HepG2 (cell line): ENCODE results near the gene PROCR. TPM values are rescaled to one million over a fixed set of nuclear protein-coding genes. Genes with fewer than 3 reads are reported as not detected.

Experiments used
- ATRX ChIP-seq: sonication (generic); formaldehyde crosslinking; IDR thresholded peaks from 2 replicates; pipeline ENCODE4 v1.4.0; 2020; ENCODE audit warnings: missing genetic modification reagents, borderline replicate concordance
- CHD2 ChIP-seq: IDR thresholded peaks from 2 replicates; pipeline ENCODE4 v1.6.1; 2011; ENCODE audit warnings: low read depth, low read length, improper control_type of control experiment
- FOXJ3 ChIP-seq: sonication (generic); formaldehyde crosslinking; IDR thresholded peaks from 2 replicates; pipeline ENCODE4 v1.4.0; 2020; ENCODE audit warnings: missing genetic modification reagents, mild to moderate bottlenecking, borderline replicate concordance
- GZF1 ChIP-seq: sonication (generic); formaldehyde crosslinking; IDR thresholded peaks from 2 replicates; pipeline ENCODE4 v1.5.1; 2020; ENCODE audit warnings: mild to moderate bottlenecking, missing genetic modification reagents
- KDM3A ChIP-seq: IDR thresholded peaks from 2 replicates; pipeline ENCODE4 v1.6.1; 2018; ENCODE audit warnings: low read depth, missing compliant biosample characterization
- MIER2 ChIP-seq: IDR thresholded peaks from 2 replicates; pipeline ENCODE4 v1.6.1; 2016; ENCODE audit warnings: missing biosample characterization, missing genetic modification reagents
- NFIB ChIP-seq: sonication (generic); formaldehyde crosslinking; IDR thresholded peaks from 2 replicates; pipeline ENCODE4 v1.9.0; 2021; ENCODE audit warnings: missing genetic modification reagents, mild to moderate bottlenecking, borderline replicate concordance
- POLR2G ChIP-seq: fragments of 200-400 bp; formaldehyde crosslinking; IDR thresholded peaks from 2 replicates; pipeline ENCODE4 v1.6.1; 2018; ENCODE audit warnings: mild to moderate bottlenecking, low read depth, low read length, moderate library complexity
- RORA ChIP-seq: sonication (generic); formaldehyde crosslinking; IDR thresholded peaks from 2 replicates; pipeline ENCODE4 v1.5.0; 2020; ENCODE audit warnings: mild to moderate bottlenecking, missing genetic modification reagents, moderate library complexity
- SIX4 ChIP-seq: sonication (generic); formaldehyde crosslinking; IDR thresholded peaks from 2 replicates; pipeline ENCODE4 v1.4.0; 2020; ENCODE audit warnings: missing genetic modification reagents
- SMARCE1 ChIP-seq: fragments of 450-650 bp; IDR thresholded peaks from 2 replicates; pipeline ENCODE4 v1.6.1; 2017; ENCODE audit warnings: borderline replicate concordance
- TCF7L2 ChIP-seq: IDR thresholded peaks from 2 replicates; pipeline ENCODE4 v1.6.1; 2011; ENCODE audit warnings: mild to moderate bottlenecking, low read depth, low read length, moderate library complexity
- ZBTB38 ChIP-seq: sonication (generic); formaldehyde crosslinking; IDR thresholded peaks from 2 replicates; pipeline ENCODE4 v1.5.1; 2020; ENCODE audit warnings: mild to moderate bottlenecking, missing genetic modification reagents
- ZNF563 ChIP-seq: sonication (generic); formaldehyde crosslinking; IDR thresholded peaks from 2 replicates; pipeline ENCODE4 v1.8.0; 2022; ENCODE audit warnings: mild to moderate bottlenecking, moderate library complexity, missing genetic modification reagents
- ZNF572 ChIP-seq: sonication (generic); formaldehyde crosslinking; IDR thresholded peaks from 2 replicates; pipeline ENCODE4 v1.5.1; 2020; ENCODE audit warnings: mild to moderate bottlenecking, missing genetic modification reagents
- ZNF780A ChIP-seq: sonication (generic); formaldehyde crosslinking; IDR thresholded peaks from 2 replicates; pipeline ENCODE4 v1.8.0; 2022; ENCODE audit warnings: mild to moderate bottlenecking, missing genetic modification reagents, moderate library complexity
- ZNF782 ChIP-seq: sonication (generic); formaldehyde crosslinking; IDR thresholded peaks from 2 replicates; pipeline ENCODE4 v1.4.0; 2020; ENCODE audit warnings: missing genetic modification reagents, mild to moderate bottlenecking, borderline replicate concordance
- polyA plus RNA-seq, 8 experiments: library from polyadenylated mRNA; depleted of rRNA in 3 of 8; stranded (reverse) in 7 of 8; unstranded in 1 of 8; fragments of >200 nt; fragmentation: Illumina TruSeq in 4 of 8; extraction: Trizol in 4 of 8; gene quantifications; 2 replicates each; pipeline versions ENCODE4 v1.2.1 to v1.2.3, GENCODE V29; 2011 to 2016; ENCODE audit warnings: low read depth in 4 of 8, missing spikeins in 1 of 8, mixed read lengths in 1 of 8; ENCODE audit not compliant: insufficient read depth in 1 of 8
- total RNA-seq, 5 experiments: library from RNA; depleted of rRNA; stranded (reverse); fragments of >200 nt; fragmentation: Illumina TruSeq; extraction: Trizol; gene quantifications; 2 replicates each; pipeline ENCODE4 v1.2.3, GENCODE V29; 2016; ENCODE audit warnings: low read depth in 1 of 5
- TF ChIP-seq, protein P1 (sequence below): sonication (generic); formaldehyde crosslinking; IDR thresholded peaks from 2 replicates; pipeline ENCODE4 v1.5.1; 2020; ENCODE audit warnings: missing genetic modification reagents, mild to moderate bottlenecking, borderline replicate concordance
- TF ChIP-seq, protein P2 (sequence below): sonication (generic); formaldehyde crosslinking; IDR thresholded peaks from 2 replicates; pipeline ENCODE4 v1.8.1; 2023; ENCODE audit warnings: missing genetic modification reagents, mild to moderate bottlenecking, borderline replicate concordance
- TF ChIP-seq, protein P3 (sequence below): sonication (generic); formaldehyde crosslinking; IDR thresholded peaks from 2 replicates; pipeline ENCODE4 v1.4.0; 2020; ENCODE audit warnings: mild to moderate bottlenecking, low read depth, missing genetic modification reagents
- TF ChIP-seq, protein P4 (sequence below): sonication (generic); formaldehyde crosslinking; IDR thresholded peaks from 2 replicates; pipeline ENCODE4 v1.5.0; 2020; ENCODE audit warnings: missing genetic modification reagents

PROCR gene
- total and polyA plus RNA-seq, 2 of the 13 experiments (the other 11 are each of a cell fraction or from before 2014, with no cell fraction given) = 1.4 to 1.7 TPM

DNA sequence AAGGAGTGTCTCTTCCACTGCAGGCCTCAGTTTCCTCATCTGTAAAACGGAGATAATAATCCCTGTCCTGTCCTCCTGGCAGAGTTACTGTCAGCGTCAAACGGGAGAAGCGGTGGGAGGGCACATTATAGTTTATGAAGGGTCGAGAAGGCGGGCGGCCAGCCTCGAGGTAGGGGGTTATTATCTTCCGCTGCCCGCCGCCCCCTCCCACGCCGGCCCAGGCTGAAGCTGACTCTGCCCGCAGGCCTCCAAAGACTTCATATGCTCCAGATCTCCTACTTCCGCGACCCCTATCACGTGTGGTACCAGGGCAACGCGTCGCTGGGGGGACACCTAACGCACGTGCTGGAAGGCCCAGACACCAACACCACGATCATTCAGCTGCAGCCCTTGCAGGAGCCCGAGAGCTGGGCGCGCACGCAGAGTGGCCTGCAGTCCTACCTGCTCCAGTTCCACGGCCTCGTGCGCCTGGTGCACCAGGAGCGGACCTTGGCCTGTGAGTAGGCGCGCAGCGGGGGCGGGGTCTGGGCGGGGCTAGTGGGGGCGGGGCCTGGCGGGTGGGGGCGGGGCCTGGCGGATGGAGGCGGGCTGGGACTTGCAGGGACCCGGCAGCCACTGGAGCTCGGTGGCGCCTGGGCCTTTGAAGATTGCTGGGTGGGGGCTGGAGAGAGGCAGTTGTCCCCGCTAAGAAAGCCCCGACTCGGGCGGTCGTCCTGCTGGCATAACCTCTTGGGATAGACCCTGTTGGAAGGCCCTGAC is 2.8 kb downstream of the PROCR start (continued):
- TF ChIP-seq KDM3A (CRISPR knock-in tag) (peak; percentile 97), GZF1 (CRISPR knock-in tag) (0 out of 2 replicates have a peak, but pooled peaks have one; percentile 47), ZNF782 (CRISPR knock-in tag) (peak; percentile 96), ZNF572 (CRISPR knock-in tag) (peak; percentile 95; the same call in 1 of the 2 replicates), SIX4 (CRISPR knock-in tag) (no peak), CHD2 (no peak; the same call in 1 of the 2 replicates), ZBTB38 (peak; percentile 100), POLR2G (peak; percentile 98), FOXJ3 (CRISPR knock-in tag) (no peak), ZNF563 (CRISPR knock-in tag) (peak; percentile 91; the same call in 1 of the 2 replicates), NFIB (CRISPR knock-in tag) (no peak; the same call in 1 of the 2 replicates), SMARCE1 (no peak), RORA (CRISPR knock-in tag) (no peak), TCF7L2 (no peak), ATRX (CRISPR knock-in tag) (no peak), MIER2 (CRISPR knock-in tag) (peak; percentile 63; the same call in 1 of the 2 replicates), ZNF780A (CRISPR knock-in tag) (no peak)
- TF ChIP-seq, protein P1, sequence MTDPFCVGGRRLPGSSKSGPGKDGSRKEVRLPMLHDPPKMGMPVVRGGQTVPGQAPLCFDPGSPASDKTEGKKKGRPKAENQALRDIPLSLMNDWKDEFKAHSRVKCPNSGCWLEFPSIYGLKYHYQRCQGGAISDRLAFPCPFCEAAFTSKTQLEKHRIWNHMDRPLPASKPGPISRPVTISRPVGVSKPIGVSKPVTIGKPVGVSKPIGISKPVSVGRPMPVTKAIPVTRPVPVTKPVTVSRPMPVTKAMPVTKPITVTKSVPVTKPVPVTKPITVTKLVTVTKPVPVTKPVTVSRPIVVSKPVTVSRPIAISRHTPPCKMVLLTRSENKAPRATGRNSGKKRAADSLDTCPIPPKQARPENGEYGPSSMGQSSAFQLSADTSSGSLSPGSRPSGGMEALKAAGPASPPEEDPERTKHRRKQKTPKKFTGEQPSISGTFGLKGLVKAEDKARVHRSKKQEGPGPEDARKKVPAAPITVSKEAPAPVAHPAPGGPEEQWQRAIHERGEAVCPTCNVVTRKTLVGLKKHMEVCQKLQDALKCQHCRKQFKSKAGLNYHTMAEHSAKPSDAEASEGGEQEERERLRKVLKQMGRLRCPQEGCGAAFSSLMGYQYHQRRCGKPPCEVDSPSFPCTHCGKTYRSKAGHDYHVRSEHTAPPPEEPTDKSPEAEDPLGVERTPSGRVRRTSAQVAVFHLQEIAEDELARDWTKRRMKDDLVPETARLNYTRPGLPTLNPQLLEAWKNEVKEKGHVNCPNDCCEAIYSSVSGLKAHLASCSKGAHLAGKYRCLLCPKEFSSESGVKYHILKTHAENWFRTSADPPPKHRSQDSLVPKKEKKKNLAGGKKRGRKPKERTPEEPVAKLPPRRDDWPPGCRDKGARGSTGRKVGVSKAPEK (CRISPR knock-in tag) = no peak
- TF ChIP-seq, protein P2, sequence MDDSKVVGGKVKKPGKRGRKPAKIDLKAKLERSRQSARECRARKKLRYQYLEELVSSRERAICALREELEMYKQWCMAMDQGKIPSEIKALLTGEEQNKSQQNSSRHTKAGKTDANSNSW (CRISPR knock-in tag) = peak; percentile 45; the same call in 1 of the 2 replicates
- TF ChIP-seq, protein P3, sequence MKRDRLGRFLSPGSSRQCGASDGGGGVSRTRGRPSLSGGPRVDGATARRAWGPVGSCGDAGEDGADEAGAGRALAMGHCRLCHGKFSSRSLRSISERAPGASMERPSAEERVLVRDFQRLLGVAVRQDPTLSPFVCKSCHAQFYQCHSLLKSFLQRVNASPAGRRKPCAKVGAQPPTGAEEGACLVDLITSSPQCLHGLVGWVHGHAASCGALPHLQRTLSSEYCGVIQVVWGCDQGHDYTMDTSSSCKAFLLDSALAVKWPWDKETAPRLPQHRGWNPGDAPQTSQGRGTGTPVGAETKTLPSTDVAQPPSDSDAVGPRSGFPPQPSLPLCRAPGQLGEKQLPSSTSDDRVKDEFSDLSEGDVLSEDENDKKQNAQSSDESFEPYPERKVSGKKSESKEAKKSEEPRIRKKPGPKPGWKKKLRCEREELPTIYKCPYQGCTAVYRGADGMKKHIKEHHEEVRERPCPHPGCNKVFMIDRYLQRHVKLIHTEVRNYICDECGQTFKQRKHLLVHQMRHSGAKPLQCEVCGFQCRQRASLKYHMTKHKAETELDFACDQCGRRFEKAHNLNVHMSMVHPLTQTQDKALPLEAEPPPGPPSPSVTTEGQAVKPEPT (CRISPR knock-in tag) = peak; percentile 93
- TF ChIP-seq, protein P4, sequence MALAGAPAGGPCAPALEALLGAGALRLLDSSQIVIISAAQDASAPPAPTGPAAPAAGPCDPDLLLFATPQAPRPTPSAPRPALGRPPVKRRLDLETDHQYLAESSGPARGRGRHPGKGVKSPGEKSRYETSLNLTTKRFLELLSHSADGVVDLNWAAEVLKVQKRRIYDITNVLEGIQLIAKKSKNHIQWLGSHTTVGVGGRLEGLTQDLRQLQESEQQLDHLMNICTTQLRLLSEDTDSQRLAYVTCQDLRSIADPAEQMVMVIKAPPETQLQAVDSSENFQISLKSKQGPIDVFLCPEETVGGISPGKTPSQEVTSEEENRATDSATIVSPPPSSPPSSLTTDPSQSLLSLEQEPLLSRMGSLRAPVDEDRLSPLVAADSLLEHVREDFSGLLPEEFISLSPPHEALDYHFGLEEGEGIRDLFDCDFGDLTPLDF = no peak
